GM12878 (cell line): Measurements from ENCODE around the gene TERF2IP. TPM values are rescaled to one million over a fixed set of nuclear protein-coding genes. Genes with fewer than 3 reads are reported as not detected.

Source experiments
- ATF7 ChIP-seq: fragments of 450-650 bp; IDR thresholded peaks from 2 replicates; pipeline ENCODE4 v1.6.1; 2016; ENCODE audit warnings: low read depth, mild to moderate bottlenecking
- BCL11A ChIP-seq: IDR thresholded peaks from 2 replicates; pipeline ENCODE4 v1.6.1; 2011; ENCODE audit warnings: low read depth, low read length
- CBX3 ChIP-seq: fragments of 200-600 bp; sonication (generic); IDR thresholded peaks from 2 replicates; pipeline ENCODE4 v1.6.1; 2016; ENCODE audit warnings: low read depth, borderline replicate concordance
- CBX5 ChIP-seq: sonication (generic); IDR thresholded peaks from 2 replicates; pipeline ENCODE4 v1.6.1; 2016; ENCODE audit warnings: low read depth, moderate library complexity, mild to moderate bottlenecking, inconsistent platforms
- EP300 ChIP-seq, 2 experiments: fragments of 150-350 bp in 1 of 2; IDR thresholded peaks; 2 replicates each; pipeline ENCODE4 v1.6.1; 2011 to 2012; ENCODE audit warnings: low read depth in 2 of 2, low read length in 2 of 2, borderline replicate concordance in 1 of 2, improper control_type of control experiment in 1 of 2, inconsistent platforms in 1 of 2; ENCODE audit not compliant: control insufficient read depth in 1 of 2
- FOXM1 ChIP-seq: IDR thresholded peaks from 2 replicates; pipeline ENCODE4 v1.6.1; 2012; ENCODE audit warnings: low read depth, mild to moderate bottlenecking, inconsistent platforms, low read length, moderate library complexity
- HDGF ChIP-seq: fragments of 450-650 bp; IDR thresholded peaks from 2 replicates; pipeline ENCODE4 v1.6.1; 2016; ENCODE audit warnings: antibody characterized with exemption
- IRF4 ChIP-seq: IDR thresholded peaks from 2 replicates; pipeline ENCODE4 v1.6.1; 2011; ENCODE audit warnings: low read depth, low read length
- MEF2B ChIP-seq: fragments of 450-650 bp; IDR thresholded peaks from 2 replicates; pipeline ENCODE4 v1.6.1; 2018; ENCODE audit warnings: mild to moderate bottlenecking, moderate library complexity; ENCODE audit not compliant: partially characterized antibody, poor library complexity, severe bottlenecking
- MLLT1 ChIP-seq: fragments of 450-650 bp; IDR thresholded peaks from 2 replicates; pipeline ENCODE4 v1.6.1; 2016; ENCODE audit warnings: mild to moderate bottlenecking
- NR2C1 ChIP-seq: fragments of 450-650 bp; IDR thresholded peaks from 2 replicates; pipeline ENCODE4 v1.6.1; 2017; ENCODE audit warnings: antibody characterized with exemption, mild to moderate bottlenecking, moderate library complexity
- NRF1 ChIP-seq: conservative IDR thresholded peaks from 2 replicates; pipeline ENCODE4 v1.6.1; 2011; ENCODE audit warnings: mild to moderate bottlenecking, low read depth, low read length, improper control_type of control experiment
- PAX5 ChIP-seq: IDR thresholded peaks from 2 replicates; pipeline ENCODE4 v1.6.1; 2011; ENCODE audit warnings: low read depth, low read length, borderline replicate concordance
- PAX8 ChIP-seq: fragments of 450-650 bp; IDR thresholded peaks from 2 replicates; pipeline ENCODE4 v1.6.1; 2017; ENCODE audit warnings: mild to moderate bottlenecking, moderate library complexity
- PML ChIP-seq: IDR thresholded peaks from 2 replicates; pipeline ENCODE4 v1.6.1; 2012; ENCODE audit warnings: low read length, inconsistent platforms
- POLR2AphosphoS5 ChIP-seq: IDR thresholded peaks from 2 replicates; pipeline ENCODE4 v1.6.1; 2011; ENCODE audit warnings: mild to moderate bottlenecking, low read length, inconsistent platforms
- POU2F2 ChIP-seq: IDR thresholded peaks from 3 replicates; pipeline ENCODE4 v1.6.1; 2011; ENCODE audit warnings: low read depth, mild to moderate bottlenecking, low read length, borderline replicate concordance
- RBBP5 ChIP-seq: fragments of 200-600 bp; sonication (generic); conservative IDR thresholded peaks from 2 replicates; pipeline ENCODE4 v1.6.1; 2016
- RELB ChIP-seq: fragments of 450-650 bp; IDR thresholded peaks from 2 replicates; pipeline ENCODE4 v1.6.1; 2017; ENCODE audit warnings: low read depth, mild to moderate bottlenecking, moderate library complexity
- RFX5 ChIP-seq: IDR thresholded peaks from 2 replicates; pipeline ENCODE4 v1.6.1; 2011; ENCODE audit warnings: low read depth, low read length, improper control_type of control experiment
- SMAD1 ChIP-seq: fragments of 450-650 bp; IDR thresholded peaks from 2 replicates; pipeline ENCODE4 v1.6.1; 2018; ENCODE audit warnings: mild to moderate bottlenecking, low read depth; ENCODE audit not compliant: partially characterized antibody
- SREBF2 ChIP-seq: IDR thresholded peaks from 2 replicates; pipeline ENCODE4 v1.6.1; 2012; ENCODE audit warnings: mild to moderate bottlenecking, low read length
- STAT1 ChIP-seq: fragments of 450-650 bp; conservative IDR thresholded peaks from 2 replicates; pipeline ENCODE4 v1.6.1; 2014; ENCODE audit warnings: antibody characterized with exemption, mild to moderate bottlenecking
- USF1 ChIP-seq: IDR thresholded peaks from 2 replicates; pipeline ENCODE4 v1.6.1; 2011; ENCODE audit warnings: borderline replicate concordance, low read depth, mild to moderate bottlenecking, moderate library complexity, mixed read lengths, low read length; ENCODE audit not compliant: insufficient read depth; ENCODE audit errors: extremely low read length
- YBX1 ChIP-seq: fragments of 450-650 bp; IDR thresholded peaks from 2 replicates; pipeline ENCODE4 v1.6.1; 2016; ENCODE audit warnings: antibody characterized with exemption
- ZBTB33 ChIP-seq: fragments of 450-650 bp; IDR thresholded peaks from 2 replicates; pipeline ENCODE4 v1.6.1; 2017; ENCODE audit warnings: mild to moderate bottlenecking
- polyA plus RNA-seq, 11 experiments: library from polyadenylated mRNA; depleted of rRNA in 4 of 11; unstranded in 6 of 11; stranded (reverse) in 5 of 11; fragments of >200 nt; fragmentation: Nextera tagmentation in 4 of 11; fragmentation: Illumina TruSeq in 1 of 11; extraction: Ambion mirVana in 4 of 11; extraction: Trizol in 1 of 11; gene quantifications; 1 replicate in 1 of 11; 2 replicates in 10 of 11; pipeline versions ENCODE4 v1.2.1 to v1.2.3, GENCODE V29; 2011 to 2016; ENCODE audit warnings: inconsistent platforms in 2 of 11, missing spikeins in 2 of 11, low read depth in 1 of 11
- total RNA-seq, 4 experiments: library from RNA; depleted of rRNA in 3 of 4; stranded (reverse); fragments of >200 nt in 3 of 4; fragmentation: Illumina TruSeq in 1 of 4; extraction: Trizol in 1 of 4; gene quantifications; 2 replicates each; pipeline versions ENCODE4 v1.2.1 to v1.2.3, GENCODE V29; 2013 to 2021

The TERF2IP gene
- total and polyA plus RNA-seq, 10 of the 15 experiments (the other 5 are each of a cell fraction or from before 2014, with no cell fraction given): 19.6 to 93.1 (median 54.4) TPM

GRCh38 chr16:75622761-75623605 is 24.6 kb upstream of the TERF2IP start, which contains the start of gene ADAT1 (continued):
- TF ChIP-seq STAT1 (peak; percentile 17; the same call in 1 of the 2 replicates), HDGF (no peak), BCL11A (no peak), CBX5 (peak; percentile 56; the same call in 1 of the 2 replicates), RELB (no peak), PAX8 (no peak), FOXM1 (no peak), POU2F2 (peak; percentile 52; the same call in 2 of the 3 replicates), EP300 (IDR thresholded peaks at IDR 0.05; ENCODE audit: borderline replicate concordance in 1 of 2, control insufficient read depth in 1 of 2, low read depth in 2 of 2, low read length in 2 of 2) (no peak), PML (peak; percentile 89), CBX3 (no peak), PAX5 (no peak), USF1 (no peak), SMAD1 (no peak), ATF7 (peak; percentile 93), MEF2B (no peak), NRF1 (no peak), IRF4 (no peak), ZBTB33 (no peak), POLR2AphosphoS5 (peak; percentile 94), RBBP5 (no peak), SREBF2 (no peak), MLLT1 (peak; percentile 59; the same call in 1 of the 2 replicates), RFX5 (0 out of 2 replicates have a peak, but pooled peaks have one; percentile 20), NR2C1 (peak; percentile 63; the same call in 1 of the 2 replicates), YBX1 (no peak)
